GM21825 (cell line): ENCODE results near the gene NLK.
A peak's percentile ranks its signal among the peaks of the same experiment; 100 is the strongest.

Experiments used
- ATAC-seq: cut with Tn5 transposase; IDR thresholded peaks from one replicate; pipeline ENCODE4 v1.9.1; 2021; ENCODE audit warnings: mild to moderate bottlenecking, moderate library complexity; ENCODE audit not compliant: unreplicated experiment

Gene NLK

DNA sequence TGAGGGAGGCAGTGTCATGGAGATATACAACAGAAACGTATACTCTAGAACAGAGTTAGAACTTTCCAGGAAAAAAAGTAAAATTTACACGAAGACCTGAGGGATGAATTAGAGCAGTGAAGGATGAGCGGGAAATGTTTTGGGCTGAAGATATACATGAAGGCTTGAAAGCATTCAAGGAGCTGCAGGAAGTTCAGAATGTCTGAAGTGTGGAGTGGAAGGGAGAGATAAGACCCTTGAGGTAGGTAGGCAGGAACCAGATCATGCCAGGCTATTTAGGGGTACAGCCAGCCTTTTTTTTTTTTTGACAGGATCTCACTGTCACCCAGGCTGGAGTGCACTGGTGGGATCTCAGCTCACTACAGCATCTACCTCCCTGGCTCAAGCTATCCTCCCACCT is 3.2 kb upstream of the NLK start:
- ATAC-seq: no peak

DNA sequence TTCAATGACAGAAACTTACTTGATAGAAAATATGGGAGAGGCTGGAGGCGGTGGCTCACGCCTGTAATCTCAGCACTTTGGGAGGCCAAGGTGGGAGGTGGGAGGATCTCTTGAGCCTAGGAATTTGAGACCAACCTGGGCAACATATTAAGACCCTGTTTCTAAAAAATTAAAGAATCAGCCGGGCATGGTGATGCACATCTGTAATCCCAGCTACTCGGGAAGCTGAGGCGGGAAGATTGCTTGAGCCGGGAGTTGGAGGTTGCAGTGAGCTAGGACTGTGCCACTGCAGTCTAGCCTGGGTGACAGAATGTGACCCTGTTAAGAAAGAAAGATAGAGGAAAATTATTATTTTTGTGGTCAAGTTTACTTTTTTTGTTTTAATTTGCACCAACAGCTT is 2.1 kb upstream of the NLK start:
- ATAC-seq: no peak

DNA sequence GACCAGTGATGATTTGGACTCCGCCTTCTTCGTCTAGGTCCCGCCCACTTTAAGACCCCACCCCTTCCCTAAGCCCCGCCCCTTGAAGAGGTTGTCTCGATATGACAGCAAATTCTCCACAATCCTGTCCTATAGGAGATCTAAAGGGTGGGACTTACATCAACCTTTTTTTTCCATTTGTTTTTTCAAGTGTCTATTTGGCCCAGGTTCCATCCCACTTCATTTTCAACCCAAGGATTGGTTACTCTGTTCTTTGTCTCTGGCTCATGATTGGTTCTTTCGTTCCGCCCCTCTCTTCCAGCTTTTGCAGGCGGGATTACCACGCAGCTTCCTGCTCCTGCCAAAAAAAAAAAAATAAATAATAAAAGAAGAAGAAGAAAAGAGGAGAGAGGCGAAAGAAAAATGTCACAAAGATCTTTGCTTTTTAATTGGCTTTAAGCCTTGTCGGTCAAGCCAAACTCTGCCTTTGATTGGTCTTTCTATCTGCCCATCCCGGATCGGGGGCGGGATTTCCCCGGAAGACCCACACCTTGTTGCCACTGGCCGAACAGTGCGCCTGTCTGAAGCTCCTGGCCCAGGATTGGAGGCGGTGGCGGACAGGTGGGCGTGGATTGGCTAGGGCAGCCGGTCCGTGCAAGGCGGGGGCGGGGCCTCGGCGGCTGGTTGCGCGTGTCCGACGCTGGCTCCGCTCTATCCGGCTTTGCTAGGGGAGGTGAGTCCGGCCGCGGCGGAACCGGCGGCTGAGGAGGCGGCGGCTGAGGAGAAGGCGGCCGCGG is 1.2 kb upstream of the NLK start:
- ATAC-seq: peak; percentile 84

DNA sequence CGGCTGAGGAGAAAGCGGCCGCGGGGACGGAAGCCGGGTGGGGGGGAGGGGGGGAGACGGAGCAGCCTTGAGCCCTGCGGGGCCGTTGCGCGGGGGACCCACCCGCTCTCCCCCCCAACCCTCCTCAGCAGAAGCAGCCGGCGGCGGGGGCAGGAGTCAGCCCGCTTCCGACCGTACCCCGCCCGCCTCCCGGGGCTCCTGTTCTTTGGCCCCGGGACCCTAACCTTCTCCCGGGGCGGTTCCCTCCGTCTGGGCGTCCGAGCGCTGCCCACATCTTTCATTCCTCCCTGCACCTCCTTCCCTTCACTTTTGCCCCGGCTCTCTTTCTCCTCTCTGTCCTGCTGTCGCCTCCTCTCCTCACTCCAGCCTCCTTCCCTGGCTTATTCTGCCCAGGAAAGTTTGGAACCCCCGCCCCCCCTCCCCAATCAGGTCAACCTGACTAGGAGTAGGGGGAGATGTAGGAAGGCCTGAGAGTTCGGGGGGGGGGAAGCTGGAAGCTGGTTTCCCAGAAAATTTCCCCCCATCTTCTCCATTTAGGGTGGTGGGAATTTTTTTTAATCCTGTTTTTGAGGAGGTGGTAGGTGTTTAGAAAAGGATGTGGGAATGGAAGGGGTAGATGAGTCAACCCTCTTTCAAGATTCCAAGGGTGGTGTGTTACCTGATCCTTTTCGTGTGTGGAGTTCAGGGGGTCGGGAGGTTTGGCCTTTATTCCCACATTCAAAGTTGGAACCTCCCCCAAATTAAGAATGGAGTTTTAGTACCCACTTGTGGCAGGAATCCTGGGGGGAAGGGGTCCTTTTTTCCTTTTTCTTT is 427 bp upstream of the NLK start:
- ATAC-seq: peak; percentile 11

DNA sequence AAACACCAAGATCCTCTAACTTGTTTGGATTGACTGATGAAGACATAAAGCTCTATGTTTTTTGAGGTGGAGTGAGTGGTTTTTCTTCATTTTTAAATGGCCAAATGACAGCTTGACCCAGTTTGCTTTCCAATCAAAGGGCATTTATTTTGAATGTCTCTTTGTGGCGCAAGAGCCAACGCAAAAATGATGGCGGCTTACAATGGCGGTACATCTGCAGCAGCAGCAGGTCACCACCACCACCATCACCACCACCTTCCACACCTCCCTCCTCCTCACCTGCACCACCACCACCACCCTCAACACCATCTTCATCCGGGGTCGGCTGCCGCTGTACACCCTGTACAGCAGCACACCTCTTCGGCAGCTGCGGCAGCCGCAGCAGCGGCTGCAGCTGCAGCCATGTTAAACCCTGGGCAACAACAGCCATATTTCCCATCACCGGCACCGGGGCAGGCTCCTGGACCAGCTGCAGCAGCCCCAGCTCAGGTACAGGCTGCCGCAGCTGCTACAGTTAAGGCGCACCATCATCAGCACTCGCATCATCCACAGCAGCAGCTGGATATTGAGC is 329 bp downstream of the NLK start:
- ATAC-seq: no peak

DNA sequence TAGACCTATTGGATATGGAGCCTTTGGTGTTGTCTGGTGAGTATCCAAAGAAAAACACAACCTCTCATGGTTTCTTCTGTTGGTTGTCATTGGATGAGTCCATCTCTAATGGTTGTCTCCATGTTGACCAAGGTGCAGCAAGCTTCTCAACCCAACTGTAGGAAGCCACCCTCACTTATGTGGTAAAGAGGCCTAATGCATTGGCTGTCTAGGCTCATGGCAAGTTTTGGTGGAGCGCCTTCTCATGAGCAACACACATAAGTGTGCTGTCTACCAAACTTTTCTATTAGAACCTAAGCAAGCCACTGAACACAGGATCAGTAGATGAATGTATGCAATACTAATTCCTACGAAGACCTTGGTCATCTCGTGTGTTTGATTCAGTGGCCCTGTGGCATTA is 819 bp downstream of the NLK start:
- no peak for ATAC-seq

DNA sequence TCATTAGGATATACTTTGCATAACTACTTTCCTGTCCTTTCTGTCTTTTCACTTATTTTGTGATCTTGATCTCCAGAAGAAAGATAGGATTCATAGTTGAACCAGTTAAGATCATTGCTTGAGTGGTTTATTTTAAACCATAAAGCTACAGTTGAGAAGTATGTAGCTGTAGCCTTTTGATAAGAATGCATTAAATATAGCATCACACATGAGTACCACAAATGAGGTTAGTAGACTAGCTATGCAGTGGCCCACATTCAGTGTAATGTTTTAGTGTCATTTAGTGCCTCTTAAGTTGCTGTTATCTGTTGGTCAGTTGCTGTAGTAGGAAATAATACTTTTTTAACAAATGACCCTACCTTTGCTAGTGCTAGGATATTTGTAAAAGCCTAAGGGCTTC is 1.3 kb downstream of the NLK start:
- no peak for ATAC-seq

DNA sequence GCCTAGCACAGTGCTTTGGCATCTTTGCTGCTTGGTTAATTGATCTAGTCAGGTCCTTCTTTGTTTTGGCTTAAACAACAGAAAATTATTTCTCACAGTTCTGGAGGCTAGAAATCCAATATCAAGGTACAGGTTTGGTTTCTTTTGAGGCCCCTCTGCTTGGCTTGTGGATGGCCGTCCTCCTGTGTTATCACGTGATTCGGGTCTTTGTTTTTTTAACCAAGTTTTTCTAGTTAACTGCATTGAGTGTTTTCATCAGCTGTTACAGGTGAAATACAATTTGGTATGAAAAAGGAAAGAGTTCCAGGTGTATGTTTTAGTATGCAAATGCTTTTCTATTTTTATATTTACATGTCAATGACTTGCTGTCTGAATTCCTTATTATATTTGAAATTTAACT is 2.8 kb downstream of the NLK start:
- no peak for ATAC-seq

DNA sequence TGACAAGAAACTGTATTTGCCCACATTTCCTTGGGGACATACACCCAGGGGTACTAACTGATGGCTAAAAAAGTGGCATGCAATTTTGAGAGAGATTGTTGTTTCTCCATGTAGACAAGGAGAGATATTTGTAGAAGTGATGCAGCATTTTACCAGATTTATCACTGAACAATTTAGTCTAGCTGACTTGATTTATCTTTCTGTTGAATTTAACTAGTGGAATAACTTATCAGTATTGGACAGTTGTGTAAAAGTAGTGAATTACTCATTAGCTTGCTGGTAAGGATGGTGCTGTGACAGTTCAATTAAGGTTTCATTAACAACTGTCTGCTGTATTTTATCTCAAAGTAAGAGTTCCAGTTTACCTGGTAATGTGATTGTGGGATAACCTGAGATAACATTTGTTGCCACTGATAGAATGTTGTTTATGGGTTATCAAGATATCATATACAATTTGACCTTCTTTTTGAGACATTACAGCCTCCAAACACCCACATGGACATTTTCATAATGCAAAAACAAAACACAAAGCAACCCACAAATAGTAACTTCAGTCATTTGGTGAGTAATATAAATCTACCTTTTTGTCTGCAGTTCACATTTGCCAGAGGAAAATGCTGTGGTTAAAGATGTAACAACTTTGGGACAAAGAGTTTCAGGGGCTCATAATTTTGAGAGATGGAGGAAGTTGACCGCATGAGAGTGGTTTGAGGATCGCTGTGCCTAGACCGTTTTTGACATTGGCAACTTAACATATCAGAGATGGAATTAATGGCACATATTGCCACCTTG is 3.8 kb downstream of the NLK start:
- no peak for ATAC-seq

DNA sequence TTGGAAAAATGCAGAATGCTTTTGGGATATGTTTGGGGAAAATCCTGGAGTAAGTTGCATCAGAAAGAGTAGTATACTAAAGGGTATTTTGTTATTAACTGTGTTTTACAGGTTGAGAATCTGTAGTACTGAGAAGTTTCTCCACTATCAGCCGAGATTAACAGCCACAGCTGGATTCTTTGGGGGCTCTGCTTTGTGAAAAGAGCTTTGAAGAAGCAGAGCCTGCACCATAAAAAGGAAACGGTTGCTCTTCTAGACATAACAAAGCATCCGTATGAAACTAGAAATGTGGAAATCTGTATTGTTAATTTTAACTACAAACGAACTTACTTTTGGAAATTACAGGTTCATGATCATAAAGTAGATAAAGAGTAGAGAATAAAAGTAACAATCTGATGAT is 5.3 kb downstream of the NLK start:
- no peak for ATAC-seq

DNA sequence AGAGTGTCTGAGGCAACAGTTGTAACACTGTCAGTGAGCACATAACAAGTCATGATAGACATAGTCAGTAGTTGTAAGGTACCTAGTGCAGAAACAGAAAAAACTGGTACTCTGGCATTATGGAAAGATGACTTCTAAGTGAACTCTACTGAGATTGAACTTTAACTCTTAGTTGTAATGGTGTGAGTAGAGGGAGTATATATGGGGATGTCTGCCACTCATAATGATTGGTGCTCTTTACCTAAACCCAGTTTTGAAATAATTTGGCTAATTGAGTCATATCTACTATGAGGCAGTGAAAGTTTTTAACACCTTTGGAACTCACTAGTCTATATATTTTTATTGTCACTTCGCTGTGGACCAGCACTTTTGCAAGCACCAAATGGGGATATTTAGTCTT is 6.6 kb downstream of the NLK start:
- no peak for ATAC-seq

DNA sequence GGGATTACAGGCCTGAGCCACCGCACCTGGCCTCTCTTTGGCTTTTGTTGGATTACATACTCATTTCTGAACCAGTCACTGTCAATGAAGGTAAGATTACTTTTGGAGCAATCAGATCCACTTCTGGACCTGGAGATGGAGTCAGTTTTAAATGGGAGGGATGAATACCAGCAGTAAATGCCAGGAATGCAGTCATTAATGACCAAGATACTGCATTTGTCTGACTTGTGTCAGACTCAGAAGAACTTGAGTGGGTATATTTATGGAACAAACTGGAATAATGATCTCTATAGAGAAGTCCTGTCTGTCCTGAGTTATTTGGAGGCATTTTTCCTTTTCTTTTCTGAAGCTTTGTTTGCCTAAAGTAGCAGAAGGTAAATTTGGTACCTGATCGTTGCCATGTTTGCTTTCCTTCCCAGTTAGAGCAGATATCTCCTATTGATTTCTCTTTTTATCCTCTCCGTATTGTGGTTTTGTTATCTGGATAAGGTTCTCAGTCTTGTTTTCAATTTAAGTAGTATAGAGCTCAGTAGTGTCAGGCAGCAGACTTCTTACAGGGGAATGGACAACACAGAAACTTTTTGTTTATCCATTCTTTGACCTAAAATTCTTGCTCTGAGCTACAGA is 10.7 kb downstream of the NLK start:
- ATAC-seq: no peak

DNA sequence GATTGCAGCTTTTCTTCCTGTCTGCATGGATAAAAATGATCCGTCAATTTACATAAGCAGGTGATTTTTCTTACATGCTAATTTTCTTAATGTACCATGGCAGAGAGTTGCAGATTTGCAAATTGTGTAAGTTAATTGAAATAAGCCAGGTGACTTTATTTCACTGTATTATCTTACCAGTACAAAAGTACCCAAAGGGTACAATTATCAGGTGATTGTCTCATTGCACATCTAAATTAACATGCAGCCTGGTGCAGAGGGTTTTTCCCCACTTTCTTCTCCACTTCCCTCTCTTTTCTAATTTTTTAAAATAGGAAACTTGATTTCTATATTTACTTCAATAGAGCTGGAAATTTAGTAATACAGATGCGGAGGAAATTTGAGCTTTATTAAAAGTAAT is 11.2 kb downstream of the NLK start:
- no peak for ATAC-seq

DNA sequence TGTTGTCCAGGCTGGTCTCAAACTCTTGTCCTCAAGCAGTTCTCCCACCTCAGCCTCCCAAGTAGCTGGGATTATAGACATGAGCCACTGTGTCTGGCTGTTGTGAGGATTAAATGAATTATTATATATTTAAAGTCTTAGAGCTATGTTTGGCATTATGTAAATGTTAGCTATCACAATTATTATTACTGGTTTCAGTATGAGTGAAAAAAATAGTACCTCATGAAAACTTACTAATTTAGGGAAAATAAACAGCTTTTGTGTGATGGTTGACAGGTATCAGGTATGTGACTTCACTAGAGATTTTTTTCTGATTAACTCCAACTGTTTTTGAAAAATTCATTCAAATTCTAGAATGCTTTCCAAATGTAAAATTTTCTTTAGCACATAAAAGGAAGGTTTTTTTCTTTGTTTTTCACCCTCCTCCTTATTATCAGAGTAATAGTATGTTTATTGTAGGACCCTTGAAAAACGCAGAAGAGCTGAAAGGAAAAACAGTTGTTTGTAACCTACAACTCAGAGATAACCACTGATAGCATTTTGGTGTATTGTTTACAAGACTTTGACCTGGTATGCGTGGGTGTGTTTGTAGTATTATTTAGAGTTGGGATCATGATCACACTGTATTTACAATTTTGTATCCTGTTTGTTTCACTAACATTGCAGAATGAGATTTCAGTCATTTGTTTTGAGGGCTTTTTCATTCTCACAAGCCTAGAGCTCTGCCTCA is 13.2 kb downstream of the NLK start:
- no peak for ATAC-seq

DNA sequence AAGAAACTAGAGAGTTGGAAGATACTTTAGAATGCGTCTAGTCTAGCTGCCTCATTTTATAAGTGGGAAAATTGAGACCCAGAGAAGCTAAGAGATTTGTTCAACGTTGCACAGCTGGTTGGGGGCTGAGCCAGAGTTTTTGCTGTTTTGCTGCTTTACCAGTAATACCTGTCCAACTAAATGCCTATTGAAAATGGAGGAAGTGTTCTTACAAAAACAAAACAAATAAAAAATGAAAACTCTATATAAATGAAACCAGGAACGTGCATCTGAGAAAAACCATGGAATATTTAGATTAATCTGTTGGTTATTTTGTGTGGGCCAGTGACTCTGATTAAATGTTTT is 13.8 kb downstream of the NLK start:
- ATAC-seq: no peak

DNA sequence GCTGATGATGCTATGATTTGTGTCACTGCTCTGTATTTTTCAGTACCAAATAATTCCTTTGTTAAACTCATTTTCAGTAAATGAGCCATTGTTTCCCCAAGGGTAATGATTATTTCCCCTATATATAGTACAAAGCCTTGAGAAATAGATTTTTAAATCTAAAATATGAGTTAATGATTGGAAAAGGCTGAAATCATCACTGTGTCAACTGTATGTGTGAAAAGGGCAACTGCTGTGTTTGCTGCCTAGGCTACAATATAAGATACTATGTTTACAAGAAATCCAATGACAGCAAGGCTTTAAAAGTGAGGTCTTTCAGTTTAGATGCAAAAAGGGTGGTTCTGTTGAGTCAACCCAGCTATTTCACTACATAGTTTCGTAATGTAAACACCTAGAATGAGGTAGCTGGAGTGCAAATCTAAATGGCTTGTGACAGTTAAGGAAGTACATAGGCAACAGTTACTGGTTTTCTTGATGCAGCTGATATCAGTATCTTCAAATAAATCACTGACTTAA is 15.3 kb downstream of the NLK start:
- ATAC-seq: peak; percentile 72

DNA sequence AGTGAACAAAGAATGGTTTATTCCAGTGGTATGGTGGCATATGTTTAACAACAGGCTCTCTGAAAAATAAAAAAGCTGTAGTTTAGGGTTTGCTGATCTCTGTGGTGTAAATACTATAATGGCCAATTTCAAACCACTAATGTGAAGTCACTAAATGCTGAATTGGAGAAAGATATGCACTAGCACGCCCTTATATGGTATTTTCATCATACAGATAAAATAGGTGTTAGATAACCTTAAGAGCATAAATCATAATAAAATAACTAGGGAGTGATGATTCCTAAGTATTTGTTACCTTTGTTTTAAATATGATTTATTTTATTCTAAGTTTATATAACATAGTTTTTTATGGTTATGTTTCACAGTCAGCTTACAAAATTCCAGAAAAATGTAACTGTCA is 17.2 kb downstream of the NLK start:
- ATAC-seq: no peak

DNA sequence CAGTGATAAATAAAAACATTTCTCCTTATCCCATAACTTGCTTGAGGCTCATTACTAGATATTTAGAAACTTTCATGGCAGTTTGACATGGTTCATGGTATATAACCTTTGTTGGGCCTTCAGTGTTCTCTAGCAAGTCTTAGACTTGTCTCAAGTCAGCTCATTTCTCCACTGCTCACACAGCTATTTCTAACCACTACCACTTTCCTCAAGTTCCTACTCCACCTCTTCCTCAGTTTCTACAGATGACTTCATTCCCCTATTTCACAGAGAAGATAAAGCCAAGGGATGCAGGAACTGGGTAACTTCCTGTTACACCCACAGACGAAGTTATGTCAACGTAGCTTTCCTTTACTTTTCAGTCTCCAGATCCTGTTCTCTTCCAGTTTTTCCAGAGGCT is 23.2 kb downstream of the NLK start:
- no peak for ATAC-seq

DNA sequence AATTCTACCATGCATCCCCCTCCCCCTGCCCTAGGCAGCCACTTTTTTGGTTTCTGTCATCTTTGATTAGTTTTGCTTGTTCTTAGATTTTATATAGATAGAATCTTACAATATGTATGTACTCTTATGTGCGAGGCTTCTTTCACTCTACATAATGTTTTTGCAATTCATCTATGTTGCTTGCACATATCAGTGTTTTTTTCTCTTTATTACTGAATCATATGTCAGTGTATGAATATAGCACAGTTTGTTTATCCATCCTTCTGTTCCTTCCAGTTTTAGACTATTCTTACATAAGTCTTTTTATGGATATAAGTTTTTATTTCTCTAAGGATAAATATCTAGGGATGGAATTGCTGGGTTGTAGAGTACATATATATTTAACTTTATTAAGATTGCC is 26.6 kb downstream of the NLK start:
- ATAC-seq: no peak

DNA sequence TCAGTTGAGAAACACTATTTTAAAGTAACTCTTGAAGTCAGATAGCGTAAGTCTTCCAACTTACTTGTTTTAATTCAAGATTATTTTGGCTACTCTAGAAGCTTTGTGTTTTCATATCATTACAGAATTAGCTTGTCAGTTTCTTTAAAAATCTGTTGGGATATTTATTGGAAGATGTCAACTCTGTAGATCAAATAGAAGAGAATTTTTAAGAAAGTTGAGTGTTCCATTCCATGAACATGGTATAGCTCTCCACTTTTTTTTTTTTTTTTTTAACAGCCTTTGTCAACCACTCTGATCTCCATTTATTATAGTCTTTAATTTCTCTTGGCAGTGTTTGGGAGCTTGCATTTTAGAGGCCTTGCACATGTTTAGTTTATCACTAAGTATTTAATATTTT is 28.7 kb downstream of the NLK start:
- no peak for ATAC-seq
